ENCODE data around the gene ZNF616.
"Not testable (repeated sequence)": the region's sequence is repeated elsewhere in the genome, so short reads cannot be mapped to it uniquely, and the experiment has no call there.

The ZNF616 gene

GRCh38 chr19:52102782-52103181 lies 37.0 kb downstream of the ZNF616 start:
- no peak for DNase-seq (ENCODE audit: low spot score)

- no peak for DNase-seq (ENCODE audit: low spot score)
Measured at GRCh38 chr19:52101866-52102562, 37.7 kb downstream of the ZNF616 start.

GRCh38 chr19:52099497-52100138 lies 40.1 kb downstream of the ZNF616 start:
- peak; percentile 7 for DNase-seq (ENCODE audit: low spot score)

GRCh38 chr19:52096416-52096815 lies 43.3 kb downstream of the ZNF616 start:
- not testable (repeated sequence) for DNase-seq (ENCODE audit: low spot score)

- peak; percentile 88 for DNase-seq (ENCODE audit: low spot score)
Measured at GRCh38 chr19:52095172-52096014, 44.3 kb downstream of the ZNF616 start, which contains the start of gene ZNF841. ZNF841 (minus strand) TSS chr19:52095765; CDS start chr19:52084801, 10,964 bp downstream.

- no peak for DNase-seq (ENCODE audit: low spot score)
Measured at GRCh38 chr19:52094526-52095130, 45.1 kb downstream of the ZNF616 start.

- DNase-seq (ENCODE audit: low spot score), result no peak
Measured at GRCh38 chr19:52086481-52086880, 53.3 kb downstream of the ZNF616 start.

GRCh38 chr19:52070496-52070895 lies 69.2 kb downstream of the ZNF616 start:
- DNase-seq (ENCODE audit: low spot score), result no peak

GRCh38 chr19:52069653-52070052 lies 70.1 kb downstream of the ZNF616 start:
- DNase-seq (ENCODE audit: low spot score), result no peak

- DNase-seq (ENCODE audit: low spot score), result no peak
Measured at GRCh38 chr19:52066258-52066863, 73.4 kb downstream of the ZNF616 start.

- DNase-seq (ENCODE audit: low spot score), result no peak
Measured at GRCh38 chr19:52065399-52065798, 74.3 kb downstream of the ZNF616 start.
